ENCODE data around the gene PDSS2.

- no peak for TF ChIP-seq CTCF (IDR thresholded peaks at IDR 0.05)
- no peak for TF ChIP-seq EZH2 (IDR thresholded peaks at IDR 0.05; ENCODE audit: borderline replicate concordance, insufficient read depth, low read depth, low read length, poor library complexity, severe bottlenecking)
These were observed 273.3 kb downstream of the PDSS2 start for GRCh38 chr6:107186047-107186446.

Measured in B cell (primary cell).